Uterus (tissue), 2 donors: Measurements from ENCODE around the gene USP20.

Experiments
- POLR2A ChIP-seq, 2 donors: fragments of 450-650 bp; IDR thresholded peaks; one replicate each; pipeline ENCODE4 v1.6.1; 2016; ENCODE audit warnings: antibody characterized with exemption in 2 of 2, mild to moderate bottlenecking in 1 of 2, moderate library complexity in 1 of 2
- TF ChIP-seq, protein P1 (sequence below), 4 experiments: fragments of 200-600 bp in 2 of 4; fragments of 450-650 bp in 2 of 4; sonication (generic) in 2 of 4; IDR thresholded peaks; one replicate each; pipeline ENCODE4 v1.5.1; 2016 to 2019; ENCODE audit warnings: antibody characterized with exemption in 4 of 4, mild to moderate bottlenecking in 2 of 4, moderate library complexity in 1 of 4

DNA sequence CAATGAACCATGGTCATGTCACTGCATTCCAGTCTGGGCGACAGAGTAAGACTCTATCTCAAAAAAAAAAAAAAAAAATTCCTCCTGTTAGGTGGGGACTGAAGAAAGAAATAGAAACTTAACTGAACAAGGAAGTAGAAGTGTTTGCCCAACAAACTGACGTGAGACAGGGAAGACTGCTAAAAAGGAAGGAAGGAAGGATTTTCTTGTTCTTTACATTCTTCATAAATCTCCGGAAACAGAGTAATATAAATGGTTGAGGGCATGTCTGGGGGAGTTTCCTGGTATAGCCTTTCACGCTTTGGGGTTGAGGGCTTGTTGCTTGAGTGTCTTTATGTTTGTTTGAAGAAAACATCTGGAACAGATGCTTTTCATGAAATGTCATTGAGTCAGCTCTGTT lies 29.2 kb upstream of the USP20 start:
- TF ChIP-seq, protein P1, sequence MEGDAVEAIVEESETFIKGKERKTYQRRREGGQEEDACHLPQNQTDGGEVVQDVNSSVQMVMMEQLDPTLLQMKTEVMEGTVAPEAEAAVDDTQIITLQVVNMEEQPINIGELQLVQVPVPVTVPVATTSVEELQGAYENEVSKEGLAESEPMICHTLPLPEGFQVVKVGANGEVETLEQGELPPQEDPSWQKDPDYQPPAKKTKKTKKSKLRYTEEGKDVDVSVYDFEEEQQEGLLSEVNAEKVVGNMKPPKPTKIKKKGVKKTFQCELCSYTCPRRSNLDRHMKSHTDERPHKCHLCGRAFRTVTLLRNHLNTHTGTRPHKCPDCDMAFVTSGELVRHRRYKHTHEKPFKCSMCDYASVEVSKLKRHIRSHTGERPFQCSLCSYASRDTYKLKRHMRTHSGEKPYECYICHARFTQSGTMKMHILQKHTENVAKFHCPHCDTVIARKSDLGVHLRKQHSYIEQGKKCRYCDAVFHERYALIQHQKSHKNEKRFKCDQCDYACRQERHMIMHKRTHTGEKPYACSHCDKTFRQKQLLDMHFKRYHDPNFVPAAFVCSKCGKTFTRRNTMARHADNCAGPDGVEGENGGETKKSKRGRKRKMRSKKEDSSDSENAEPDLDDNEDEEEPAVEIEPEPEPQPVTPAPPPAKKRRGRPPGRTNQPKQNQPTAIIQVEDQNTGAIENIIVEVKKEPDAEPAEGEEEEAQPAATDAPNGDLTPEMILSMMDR (IDR thresholded peaks at IDR 0.05) = no peak
- no peak for TF ChIP-seq POLR2A (IDR thresholded peaks at IDR 0.05)
